Natural killer cell (primary cell): ENCODE results near the gene DDR2. TPM values are rescaled to one million over a fixed set of nuclear protein-coding genes. Genes with fewer than 3 reads are reported as not detected.

Experiments
- ATAC-seq, 3 donors: fragments of 150-1000 bp in 2 of 3; fragments of 200-7000 bp in 1 of 3; cut with Tn5 transposase; 1 replicate in 1 of 3; 2 replicates in 2 of 3; pipeline ENCODE4 v1.10.0; 2021; ENCODE audit warnings: mild to moderate bottlenecking in 2 of 3, moderate library complexity in 2 of 3
- DNase-seq, 2 donors: peaks; one replicate each; pipeline versions ENCODE4 v3.0.0 to v3.0.0-alpha.2; 2013 to 2021; ENCODE audit warnings: mixed read lengths in 1 of 2
- H3K27ac ChIP-seq: one replicate; pipeline ENCODE4 v1.5.1; 2013; ENCODE audit warnings: mild to moderate bottlenecking, low read length
- H3K27me3 ChIP-seq: one replicate; pipeline ENCODE4 v1.6.1; 2013; ENCODE audit warnings: low read length; ENCODE audit not compliant: control insufficient read depth, insufficient read depth
- H3K36me3 ChIP-seq: one replicate; pipeline ENCODE4 v1.6.1; 2013; ENCODE audit warnings: low read length; ENCODE audit not compliant: control insufficient read depth, insufficient read depth
- H3K4me1 ChIP-seq: one replicate; pipeline ENCODE4 v1.6.1; 2013; ENCODE audit warnings: low read length; ENCODE audit not compliant: control insufficient read depth, insufficient read depth
- H3K4me3 ChIP-seq: one replicate; pipeline ENCODE4 v1.5.1; 2013; ENCODE audit warnings: low read length
- H3K9me3 ChIP-seq: one replicate; pipeline ENCODE4 v1.6.1; 2013; ENCODE audit warnings: low read length; ENCODE audit not compliant: control insufficient read depth, insufficient read depth
- H3K27ac Mint-ChIP-seq, 2 donors: one replicate each; pipeline ENCODE4 v1.8.0; 2022; ENCODE audit warnings: mild to moderate bottlenecking in 2 of 2, mixed read lengths in 2 of 2, moderate library complexity in 1 of 2
- H3K27me3 Mint-ChIP-seq, 2 donors: one replicate each; pipeline ENCODE4 v1.8.0; 2022; ENCODE audit warnings: low read depth in 2 of 2, mixed read lengths in 2 of 2
- H3K36me3 Mint-ChIP-seq: one replicate; pipeline ENCODE4 v1.8.0; 2022; ENCODE audit warnings: mixed read lengths
- H3K4me1 Mint-ChIP-seq, 2 donors: one replicate each; pipeline ENCODE4 v1.8.0; 2022; ENCODE audit warnings: mixed read lengths in 2 of 2
- H3K4me3 Mint-ChIP-seq: one replicate; pipeline ENCODE4 v1.8.0; 2022; ENCODE audit warnings: mild to moderate bottlenecking, moderate library complexity, mixed read lengths
- H3K9me3 Mint-ChIP-seq, 2 donors: one replicate each; pipeline ENCODE4 v1.8.0; 2022; ENCODE audit warnings: mixed read lengths in 2 of 2
- CTCF ChIP-seq: fragments of 200-600 bp; IDR thresholded peaks from one replicate; pipeline ENCODE4 v1.8.0; 2022; ENCODE audit warnings: antibody characterized with exemption
- WGBS: methylation state at CpG from one replicate; pipeline ENCODE4 v1.1.7; 2013; ENCODE audit warnings: missing lambda C conversion rate; ENCODE audit not compliant: insufficient coverage; 5-methylcytosine and 5-hydroxymethylcytosine counted together
- intact Hi-C: fragments of 100-400 bp; cut with micrococcal nuclease; formaldehyde crosslinking; loops from one replicate; pipeline ENCODE4 v1.14.2; 2022
- total RNA-seq, 4 donors: library from RNA; stranded (reverse); fragments of 120-200 nt in 1 of 4; gene quantifications; one replicate each; pipeline versions ENCODE4 v1.2.3 to v1.2.4, GENCODE V29; 2013 to 2022

Gene DDR2
- total RNA-seq, 3 donors from 2014 or later (not counting 1 experiment from before 2014, with no cell fraction given): 1.5 to 2.0 (median 1.8) TPM

- intact Hi-C loops: no loop called here
- no peak for TF ChIP-seq CTCF
- ATAC-seq (no peak), DNase-seq (no peak)
- Mint-ChIP-seq H3K9me3 (no peaks in the 10 kb centered on the region), H3K4me1 (no peaks in the 10 kb centered on the region), H3K27me3 (peaks cover 4 to 23% of the 10 kb centered on the region in 2 donors), H3K36me3 (no peaks in the 10 kb centered on the region), H3K27ac (no peak overlapping the region), H3K4me3 (no peak overlapping the region)
- Histone ChIP-seq H3K27ac (no peak overlapping the region), H3K4me1 (no peaks in the 10 kb centered on the region), H3K36me3 (no peaks in the 10 kb centered on the region), H3K9me3 (no peaks in the 10 kb centered on the region), H3K27me3 (no peaks in the 10 kb centered on the region), H3K4me3 (no peak overlapping the region)
- WGBS: 78% methylated on average over 1 of the region's 1 CpG
These were observed 88.7 kb downstream of the DDR2 start for GRCh38 chr1:162720996-162721395.

GRCh38 chr1:162721471-162721870 is 89.2 kb downstream of the DDR2 start:
- H3K4me3 Mint-ChIP-seq: no peak overlapping the region
- no peak for TF ChIP-seq CTCF
- H3K36me3 Mint-ChIP-seq: no peaks in the 10 kb centered on the region
- DNase-seq (no peak), ATAC-seq (no peak)
- no peak overlapping the region for H3K27ac Mint-ChIP-seq
- Histone ChIP-seq H3K27me3 (no peaks in the 10 kb centered on the region), H3K4me1 (no peaks in the 10 kb centered on the region), H3K4me3 (no peak overlapping the region), H3K27ac (no peak overlapping the region), H3K9me3 (no peaks in the 10 kb centered on the region), H3K36me3 (no peaks in the 10 kb centered on the region)
- no peaks in the 10 kb centered on the region for H3K4me1 Mint-ChIP-seq
- peaks cover 4 to 21% of the 10 kb centered on the region in 2 donors for H3K27me3 Mint-ChIP-seq
- intact Hi-C loops: no loop called here
- no peaks in the 10 kb centered on the region for H3K9me3 Mint-ChIP-seq

- 91% methylated on average over 3 of the region's 3 CpGs for WGBS
- H3K27ac Mint-ChIP-seq: no peak overlapping the region
- no peaks in the 10 kb centered on the region for H3K27me3 ChIP-seq
- H3K9me3 ChIP-seq: no peaks in the 10 kb centered on the region
- H3K4me1 Mint-ChIP-seq: no peaks in the 10 kb centered on the region
- DNase-seq (no peak), ATAC-seq (no peak)
- no peaks in the 10 kb centered on the region for H3K9me3 Mint-ChIP-seq
- H3K4me3 Mint-ChIP-seq: no peak overlapping the region
- intact Hi-C loops: no loop called here
- no peaks in the 10 kb centered on the region for H3K36me3 Mint-ChIP-seq
- no peaks in the 10 kb centered on the region for H3K4me1 ChIP-seq
- H3K4me3 ChIP-seq: no peak overlapping the region
- no peaks in the 10 kb centered on the region for H3K36me3 ChIP-seq
- H3K27ac ChIP-seq: no peak overlapping the region
- no peak for TF ChIP-seq CTCF
- H3K27me3 Mint-ChIP-seq: peaks cover 0 to 21% of the 10 kb centered on the region in 2 donors
These were observed 89.8 kb downstream of the DDR2 start for GRCh38 chr1:162722036-162722435.

GRCh38 chr1:162724583-162725120 is 92.4 kb downstream of the DDR2 start:
- H3K4me3 Mint-ChIP-seq: no peak overlapping the region
- H3K9me3 ChIP-seq: no peaks in the 10 kb centered on the region
- no peak for DNase-seq

More at GRCh38 chr1:162724583-162725120, 92.4 kb downstream of the DDR2 start:
- WGBS: 84% methylated on average over 7 of the region's 7 CpGs
- Histone ChIP-seq H3K4me3 (no peak overlapping the region), H3K36me3 (no peaks in the 10 kb centered on the region), H3K27ac (no peak overlapping the region), H3K4me1 (no peaks in the 10 kb centered on the region), H3K27me3 (no peaks in the 10 kb centered on the region)
- ATAC-seq: no peak
- no peaks in the 10 kb centered on the region for H3K9me3 Mint-ChIP-seq
- no peak overlapping the region for H3K27ac Mint-ChIP-seq
- peaks cover 0 to 5% of the 10 kb centered on the region in 2 donors for H3K4me1 Mint-ChIP-seq
- peaks cover 0 to 15% of the 10 kb centered on the region in 2 donors for H3K27me3 Mint-ChIP-seq
- TF ChIP-seq CTCF: no peak
- intact Hi-C loops: no loop called here
- H3K36me3 Mint-ChIP-seq: no peaks in the 10 kb centered on the region
